Fibroblast of skin of back (primary cell): ENCODE results near the gene AGAP1. TPM values are rescaled to one million over a fixed set of nuclear protein-coding genes. Genes with fewer than 3 reads are reported as not detected.

Source experiments
- DNase-seq: peaks from one replicate; pipeline ENCODE4 v3.0.0-alpha.2; 2013
- polyA plus RNA-seq, 2 experiments: library from polyadenylated mRNA; unstranded; fragments of 120-200 nt; gene quantifications; one replicate each; pipeline ENCODE4 v1.2.1, GENCODE V29; 2013; ENCODE audit not compliant: insufficient read length in 2 of 2

AGAP1 gene
- 20.5 TPM for polyA plus RNA-seq (2013, experiment 1 of 2; ENCODE audit: insufficient read length)
- polyA plus RNA-seq (2013, experiment 2 of 2; ENCODE audit: insufficient read length): 18.7 TPM

DNA sequence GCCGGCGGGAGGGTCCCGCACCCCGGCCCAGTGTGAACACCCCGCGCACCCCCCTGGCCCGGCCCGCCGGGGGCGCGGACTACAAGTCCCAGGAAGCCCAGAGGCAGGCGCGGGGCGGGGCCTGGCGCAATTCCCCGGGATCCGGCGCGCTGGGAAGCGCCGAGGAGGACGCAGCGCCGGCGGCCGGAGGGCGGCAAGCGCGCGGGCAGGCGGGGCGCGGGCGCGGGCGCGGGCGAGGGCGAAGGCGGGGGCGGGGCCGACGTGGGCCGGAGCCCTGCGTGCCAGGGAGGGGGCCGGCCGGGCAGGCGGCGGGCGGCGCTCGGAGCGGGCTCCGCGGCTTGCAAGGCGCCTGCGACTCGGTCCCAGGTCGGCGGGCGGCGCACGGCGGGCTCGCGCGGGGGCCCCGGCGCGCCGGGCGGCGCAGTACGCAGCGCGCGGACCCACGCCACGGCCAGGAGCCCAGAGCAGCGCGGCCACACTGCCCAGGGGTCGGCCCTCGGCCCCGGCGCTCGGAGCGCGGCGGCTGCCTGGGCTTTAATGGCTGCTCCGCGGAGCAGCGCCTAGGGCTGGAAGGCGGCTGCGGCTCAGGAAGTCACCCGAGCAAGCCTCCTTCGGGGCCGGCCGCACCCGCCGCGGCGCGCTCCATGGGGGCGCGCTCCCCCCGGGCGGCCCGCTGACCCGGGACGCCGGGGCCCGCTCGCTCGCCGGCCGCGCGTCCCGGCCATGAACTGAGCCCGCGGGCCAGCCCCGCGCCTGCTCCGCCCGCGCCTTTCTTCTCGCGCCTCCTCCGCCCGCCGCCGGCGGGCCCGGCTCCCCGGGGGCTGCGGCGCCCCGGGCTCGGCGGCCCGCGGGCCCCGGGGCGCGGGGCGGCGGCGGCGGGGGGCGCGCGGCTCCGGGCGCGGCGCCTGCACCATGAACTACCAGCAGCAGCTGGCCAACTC lies at the start of gene AGAP1:
Gene AGAP1 (plus strand): TSS at position 269 of the 941 bp plus-strand sequence.
- peak; percentile 90 for DNase-seq

DNA sequence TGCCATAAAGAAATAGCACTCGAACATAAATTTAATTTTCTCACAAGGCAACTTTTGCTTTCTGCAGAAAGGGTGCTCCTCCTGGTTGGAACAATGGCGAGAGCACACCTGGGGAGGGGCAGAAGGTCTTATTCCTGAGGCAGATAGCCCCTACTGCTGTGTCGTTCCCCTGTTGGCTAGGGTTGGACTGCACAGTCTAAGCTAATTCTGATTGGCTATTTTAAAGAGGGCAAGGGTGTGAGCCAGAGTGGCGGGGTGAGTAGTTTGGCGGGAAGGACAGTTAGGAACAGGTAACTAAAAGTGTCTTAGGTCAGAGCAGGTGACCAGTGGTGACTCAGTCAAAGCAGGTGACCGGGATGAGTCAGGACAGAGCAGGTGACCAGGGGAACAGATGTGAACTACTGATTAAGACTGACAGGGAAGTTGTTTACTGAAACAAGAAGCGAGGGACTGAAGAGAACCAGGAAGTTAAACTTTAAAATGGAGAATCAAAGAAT lies 49.7 kb upstream of the AGAP1 start:
- DNase-seq: no peak

DNA sequence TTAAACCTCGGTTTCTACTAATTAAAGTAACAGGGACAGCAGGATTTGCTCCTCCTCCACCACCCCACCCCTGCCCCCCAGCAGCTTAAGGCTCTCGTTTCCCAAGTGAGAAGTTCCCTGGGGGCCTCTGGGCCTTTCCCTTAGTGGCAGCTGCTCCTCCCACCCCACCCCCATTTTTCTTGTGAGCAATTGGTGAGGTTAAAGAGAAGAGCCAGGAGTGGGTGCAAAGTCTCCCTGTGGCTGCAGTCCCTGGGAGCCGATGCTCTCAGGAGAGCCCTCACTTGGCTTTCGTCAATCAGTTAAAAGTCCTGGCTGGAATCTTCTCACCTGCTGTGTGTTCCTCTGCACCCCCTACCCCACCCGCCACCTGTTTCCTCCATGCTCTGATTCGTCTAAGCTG lies 48.7 kb upstream of the AGAP1 start:
- no peak for DNase-seq

DNA sequence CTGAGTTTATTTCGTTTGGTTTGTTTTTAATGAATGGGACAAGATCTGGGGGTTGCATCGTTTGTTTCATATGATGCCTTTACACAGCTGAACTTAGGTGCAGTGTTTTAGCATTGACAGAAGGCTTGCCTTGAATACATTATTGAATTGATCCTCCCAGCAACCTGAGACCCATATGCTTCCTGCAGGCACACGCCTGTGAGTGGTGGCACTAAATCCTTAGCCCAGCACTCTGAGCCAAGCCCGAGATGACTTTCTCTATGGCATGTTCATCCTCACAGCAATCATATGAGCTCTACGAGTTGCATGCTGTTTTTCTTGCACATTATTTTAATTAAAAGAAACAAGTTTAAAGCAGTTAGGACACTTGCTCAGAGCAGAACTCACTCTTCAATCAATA lies 47.8 kb upstream of the AGAP1 start:
- no peak for DNase-seq

DNA sequence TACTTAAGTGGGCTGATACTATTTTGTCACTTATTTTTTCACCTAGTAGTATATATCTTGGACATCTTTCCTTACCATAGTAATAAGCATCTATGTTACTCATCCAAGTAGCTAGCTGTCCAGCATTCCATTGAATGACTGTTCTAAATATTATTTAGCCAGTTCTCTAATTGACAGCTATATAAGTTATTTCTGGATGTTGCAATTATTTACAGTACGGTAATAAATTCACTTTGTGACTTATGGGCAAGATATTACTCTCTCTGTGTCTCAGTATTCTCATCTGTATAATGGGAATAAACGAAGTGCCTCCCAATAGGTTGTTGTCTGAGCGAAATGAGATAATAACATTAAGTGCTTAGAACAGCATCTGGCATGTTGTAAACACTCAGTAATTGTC lies 46.6 kb upstream of the AGAP1 start:
- DNase-seq: peak; percentile 63

DNA sequence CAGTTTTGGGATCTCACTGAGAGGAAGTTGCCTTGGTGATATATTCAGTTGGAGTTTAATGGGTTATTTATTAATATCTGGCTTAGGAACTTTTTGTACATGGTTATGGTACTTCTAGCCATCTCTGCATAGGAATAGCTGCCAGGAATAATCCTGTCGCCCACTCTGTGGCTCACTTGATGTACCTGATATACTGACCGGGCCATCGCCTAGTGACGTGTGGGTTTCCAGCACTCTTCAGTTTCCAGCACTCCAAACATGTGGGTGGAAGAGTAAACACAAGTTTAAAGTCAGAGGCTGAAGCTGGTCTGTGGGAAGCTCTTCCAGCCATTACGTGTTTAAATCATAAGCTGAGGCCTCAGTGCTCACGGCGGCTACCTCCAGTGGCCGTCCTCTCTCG lies 44.3 kb upstream of the AGAP1 start:
- no peak for DNase-seq

DNA sequence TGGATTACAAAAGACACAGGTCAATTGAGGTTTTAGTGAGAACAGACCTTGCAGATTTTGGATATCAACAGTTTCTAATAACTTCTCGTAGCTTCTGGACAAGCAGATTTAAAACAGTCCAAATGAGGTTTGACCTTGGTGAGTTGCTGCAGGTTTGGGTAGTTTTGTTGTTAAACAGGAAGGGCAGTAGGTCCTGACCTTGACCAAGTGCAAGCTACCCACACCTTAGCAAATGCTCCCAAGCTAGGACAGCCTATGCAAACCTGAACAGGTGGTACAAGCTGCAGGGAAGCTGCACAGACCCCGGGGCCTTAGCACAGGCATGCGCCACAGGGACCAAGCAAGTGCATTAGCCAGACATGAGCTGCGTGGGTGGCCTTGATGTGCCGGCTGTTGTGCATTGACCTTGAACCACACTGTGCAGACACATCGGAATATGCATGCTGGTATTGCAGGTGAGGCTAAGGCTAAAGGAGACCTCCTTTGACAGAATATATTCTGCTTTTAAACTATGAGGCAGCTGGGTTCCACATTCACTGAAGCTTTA lies 40.2 kb upstream of the AGAP1 start:
- no peak for DNase-seq

DNA sequence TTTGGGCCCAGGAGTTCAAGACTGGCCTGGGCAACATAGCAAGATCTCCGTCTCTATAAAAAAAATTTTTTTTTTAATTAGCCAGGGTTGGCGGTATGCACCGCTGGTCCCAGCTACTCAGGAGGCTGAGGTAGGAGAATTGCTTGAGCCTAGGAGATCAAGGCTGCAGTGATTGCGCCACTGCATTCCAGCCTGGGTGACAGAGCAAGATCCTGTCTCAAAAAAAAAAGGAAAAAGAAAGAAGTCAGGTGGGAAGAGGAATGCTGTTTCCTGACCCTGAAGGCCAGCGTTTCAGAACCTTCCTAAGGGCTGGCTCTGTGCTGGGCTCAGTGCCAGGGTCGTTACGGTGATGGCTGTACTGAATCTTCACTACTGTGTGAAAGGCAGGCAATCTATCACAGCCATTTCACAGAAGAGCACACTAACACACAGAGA lies 35.0 kb upstream of the AGAP1 start:
- no peak for DNase-seq

DNA sequence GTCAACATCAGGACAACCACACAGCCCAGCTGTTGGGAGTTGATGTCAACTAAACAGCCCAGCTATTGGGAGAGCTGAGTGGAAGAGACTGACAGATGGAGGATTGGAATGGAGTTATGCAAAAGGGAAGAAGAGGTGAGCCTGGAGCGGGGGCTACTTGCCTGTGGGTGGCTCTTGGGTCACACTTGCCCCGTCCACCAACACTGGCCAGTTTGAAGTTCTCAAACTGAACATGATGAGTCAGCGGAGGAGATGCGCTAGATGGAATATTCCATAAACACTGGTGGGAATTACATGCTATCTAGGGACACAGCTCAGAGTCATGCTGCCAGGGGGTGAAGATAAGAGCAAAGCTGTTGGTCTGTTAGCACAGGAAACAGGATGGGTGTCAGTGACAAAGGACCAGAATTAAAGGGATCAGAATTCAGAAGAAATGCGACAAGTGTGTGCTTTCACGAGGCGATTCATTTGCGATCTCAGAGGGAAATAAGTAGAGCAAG lies 33.2 kb upstream of the AGAP1 start:
- DNase-seq: no peak

DNA sequence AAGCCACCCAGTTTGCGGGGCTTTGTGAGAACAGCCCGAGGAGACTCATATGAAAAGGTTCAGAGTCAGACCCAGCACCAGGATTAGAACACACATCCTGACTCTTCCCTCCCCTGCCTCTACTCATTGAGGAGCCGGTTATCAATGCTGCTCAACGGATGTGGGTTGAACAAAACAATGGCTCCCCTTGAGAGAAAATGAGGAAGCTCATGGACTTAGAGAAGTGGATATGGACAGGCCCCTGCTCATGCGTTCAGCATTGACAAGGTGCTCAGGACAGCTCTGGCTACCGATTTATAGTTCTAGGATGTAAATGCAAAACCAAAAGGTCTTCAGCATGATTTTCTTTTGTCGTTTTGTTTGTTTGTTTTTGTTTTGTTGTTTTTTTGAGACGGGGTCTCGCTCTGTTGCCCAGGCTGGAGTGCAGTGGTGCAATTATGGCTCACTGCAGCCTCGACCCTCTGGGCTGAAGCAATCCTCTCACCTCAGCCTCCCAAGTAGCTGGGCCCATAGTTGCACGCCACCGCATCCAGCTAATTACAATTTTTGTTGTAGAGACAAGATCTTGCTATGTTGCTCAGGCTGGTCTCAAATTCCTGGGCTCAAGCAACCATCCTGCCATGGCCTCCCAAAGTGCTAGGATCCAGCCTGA lies 32.0 kb upstream of the AGAP1 start:
- DNase-seq: no peak

DNA sequence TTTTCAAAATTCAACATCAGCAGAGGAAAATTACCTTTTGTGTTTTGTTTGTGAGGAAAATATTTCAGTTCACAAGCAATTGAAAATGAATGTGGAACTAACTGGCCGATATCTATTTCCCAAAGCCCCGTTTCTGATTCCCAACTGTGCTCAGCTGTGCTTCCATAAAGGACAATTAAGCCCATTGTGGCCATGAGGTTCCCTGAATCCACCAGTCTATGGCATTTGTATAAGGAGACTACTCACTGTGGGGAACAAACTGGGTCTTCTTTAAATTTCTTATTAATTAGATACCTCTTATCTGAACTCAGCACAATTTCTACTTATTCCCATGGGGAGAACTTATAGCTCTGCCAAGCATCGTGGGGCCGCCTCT lies 31.4 kb upstream of the AGAP1 start:
- no peak for DNase-seq

DNA sequence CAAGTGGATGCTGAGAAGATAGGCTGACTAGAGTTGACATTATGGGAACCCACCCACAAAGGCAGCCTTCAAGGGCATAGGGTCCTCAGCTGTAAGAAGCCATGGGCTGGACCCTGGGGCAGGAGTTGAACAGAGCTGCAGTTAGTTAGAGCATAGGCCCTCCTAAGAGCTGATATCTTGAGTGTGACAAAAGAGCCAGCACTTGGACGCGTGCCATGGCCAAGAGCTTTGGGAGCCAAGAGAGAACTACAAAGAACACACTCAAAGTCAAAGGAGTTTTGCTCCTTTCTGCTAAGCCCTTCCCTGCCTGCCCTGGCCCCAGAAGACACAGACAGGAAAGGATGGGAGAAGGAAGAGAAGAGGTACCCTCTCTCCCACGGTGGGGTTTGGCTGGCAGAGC lies 29.9 kb upstream of the AGAP1 start:
- DNase-seq: no peak

DNA sequence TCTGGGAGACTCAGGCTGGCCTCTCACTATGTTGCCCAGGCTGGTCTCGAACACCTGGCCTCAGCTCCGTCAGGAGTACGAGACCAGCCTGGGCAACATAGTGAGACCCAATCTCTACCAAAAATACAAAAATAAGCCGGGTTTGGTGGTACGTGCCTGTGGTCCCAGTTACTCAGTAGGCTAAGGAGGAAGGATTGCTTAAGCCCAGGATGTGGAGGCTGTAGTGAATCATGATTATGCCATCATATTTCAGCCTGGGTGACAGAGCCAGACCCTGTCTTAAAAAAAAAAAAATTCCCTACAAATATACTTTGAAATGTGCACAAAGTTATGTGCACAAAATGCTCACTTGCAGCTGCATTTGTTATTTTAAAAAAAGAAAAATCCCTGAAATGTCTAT lies 26.3 kb upstream of the AGAP1 start:
- DNase-seq: peak; percentile 38

DNA sequence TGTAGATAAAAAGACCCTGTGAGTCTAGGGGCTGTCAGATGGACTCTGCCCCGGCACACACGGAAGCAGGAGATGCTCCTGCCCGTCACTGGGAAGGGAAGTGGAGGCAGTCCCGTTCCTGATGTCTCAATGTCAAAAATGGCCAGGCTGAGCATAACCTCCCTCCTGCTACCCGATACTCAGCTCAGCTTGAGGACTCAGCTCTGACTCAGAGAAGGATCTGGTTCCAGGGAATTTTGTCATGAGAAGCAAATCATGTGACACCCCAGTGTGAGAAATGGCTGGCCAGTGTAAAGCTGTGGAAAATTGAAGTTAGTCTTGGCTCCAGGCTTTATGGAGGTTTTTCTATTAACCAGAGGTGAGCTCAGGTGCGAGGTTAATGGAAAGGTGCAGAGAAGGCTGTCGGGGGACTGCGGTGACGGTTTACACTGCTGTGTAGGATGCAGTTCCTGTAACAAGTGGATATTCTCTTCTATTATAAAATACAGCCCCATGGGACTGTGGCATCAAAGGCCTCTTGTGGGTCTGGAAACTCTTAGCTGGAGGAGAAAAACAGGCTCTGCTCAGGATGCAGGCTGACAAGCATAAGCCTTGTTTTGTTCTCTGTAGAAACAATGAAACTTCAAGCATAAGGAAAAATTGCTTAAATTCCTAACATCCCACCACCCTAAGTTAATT lies 24.7 kb upstream of the AGAP1 start:
- DNase-seq: peak; percentile 91

DNA sequence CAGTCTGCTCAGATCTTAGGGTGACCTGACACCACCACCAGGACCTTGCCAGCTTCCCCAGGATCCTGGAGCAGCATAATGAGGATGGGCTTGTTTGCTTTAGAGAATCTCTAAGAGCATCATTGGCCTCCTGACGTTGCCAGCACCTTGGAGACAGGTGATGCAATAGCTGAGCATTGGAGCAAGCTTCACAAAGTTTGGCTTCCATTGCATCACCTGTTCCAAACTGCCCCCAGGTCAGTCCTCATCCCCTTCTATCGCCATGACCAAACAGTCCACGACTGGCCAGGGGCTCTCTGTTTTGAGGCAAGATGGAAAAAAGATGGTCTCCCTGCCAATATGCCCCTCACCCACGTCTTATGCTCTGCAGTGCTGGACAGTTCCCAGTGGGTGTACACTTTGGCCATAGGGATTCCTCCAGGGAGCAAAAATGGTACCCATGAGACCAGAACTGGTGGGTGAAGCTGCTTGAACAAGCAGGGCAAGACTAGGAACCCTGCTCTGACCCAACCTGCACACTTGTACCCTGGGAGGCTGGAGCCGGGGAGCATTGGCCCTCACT lies 22.6 kb upstream of the AGAP1 start:
- DNase-seq: no peak

DNA sequence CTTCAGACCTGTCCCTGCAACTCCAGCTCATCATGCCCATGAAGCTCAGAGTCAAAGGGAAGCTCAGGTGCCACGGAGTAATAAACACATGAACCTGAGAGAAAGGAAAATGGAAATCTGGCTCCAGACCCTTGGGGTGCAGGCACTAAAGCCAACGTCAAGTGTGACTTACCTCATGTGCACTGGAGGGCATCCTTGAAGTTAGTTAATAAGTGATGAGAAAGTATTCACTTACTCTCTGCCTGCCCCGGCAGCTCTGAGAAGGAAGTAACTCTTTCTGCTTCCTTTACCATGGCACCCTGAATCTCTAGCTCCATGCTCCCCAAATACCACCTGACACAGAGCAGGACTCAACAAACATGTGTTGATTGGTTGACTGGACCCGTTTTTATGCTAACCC lies 21.4 kb upstream of the AGAP1 start:
- DNase-seq: no peak

DNA sequence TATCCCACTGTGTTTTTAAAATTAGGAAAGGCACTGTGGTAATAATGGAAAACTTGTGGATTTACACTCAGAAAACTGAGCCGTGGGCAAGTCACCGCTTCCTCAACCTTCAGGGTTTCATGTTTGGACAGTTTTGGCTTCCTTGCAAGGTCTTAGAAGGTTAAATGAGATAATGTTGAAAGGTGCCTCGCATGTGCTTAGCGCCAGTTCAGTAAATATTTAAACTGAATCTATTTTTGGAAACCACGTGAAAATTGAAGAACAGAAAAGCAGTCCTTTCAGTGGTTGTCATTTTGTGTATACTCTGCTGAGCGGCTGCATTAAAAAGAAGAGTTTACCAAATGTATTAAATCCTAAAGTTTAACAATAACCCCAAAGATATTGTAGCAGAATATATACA lies 15.2 kb upstream of the AGAP1 start:
- DNase-seq: no peak

DNA sequence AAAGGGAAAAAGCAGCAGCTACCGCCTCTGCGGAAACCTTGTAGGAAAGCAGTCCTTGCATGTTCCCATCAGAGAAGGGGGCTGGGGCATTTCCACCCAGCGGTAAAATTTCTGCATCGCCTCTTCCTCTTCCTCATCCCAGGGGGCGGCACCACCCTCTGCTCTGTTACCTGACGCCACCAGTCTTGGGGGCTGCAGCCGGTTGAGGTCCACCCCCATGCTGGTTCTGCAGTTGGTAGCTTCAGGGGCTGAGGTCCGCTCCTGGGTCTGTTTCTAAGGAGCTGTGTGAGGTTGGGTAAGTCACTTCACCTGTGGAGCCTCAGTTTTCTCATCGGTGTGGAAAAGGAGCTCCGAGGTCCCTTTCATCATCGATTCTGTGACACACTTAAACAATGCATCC lies 14.2 kb upstream of the AGAP1 start:
- no peak for DNase-seq

DNA sequence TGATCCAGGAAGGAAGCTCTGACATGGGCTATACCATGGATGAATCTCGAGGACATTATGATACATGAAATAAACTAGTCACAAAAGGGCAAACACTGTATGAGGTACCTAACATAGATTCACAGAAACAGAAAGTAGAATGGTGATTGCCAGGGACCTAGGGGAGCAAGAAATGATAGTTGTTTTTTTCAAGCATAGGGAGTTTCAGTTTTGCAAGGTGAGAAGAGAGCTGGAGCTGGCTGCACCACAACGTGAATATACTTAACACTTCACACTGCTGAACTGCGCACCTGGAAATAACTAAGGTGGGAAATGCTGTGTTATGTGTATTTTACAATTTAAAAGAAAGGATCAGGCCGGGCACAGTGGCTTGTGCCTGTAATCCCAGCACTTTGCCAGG lies 13.2 kb upstream of the AGAP1 start:
- no peak for DNase-seq

DNA sequence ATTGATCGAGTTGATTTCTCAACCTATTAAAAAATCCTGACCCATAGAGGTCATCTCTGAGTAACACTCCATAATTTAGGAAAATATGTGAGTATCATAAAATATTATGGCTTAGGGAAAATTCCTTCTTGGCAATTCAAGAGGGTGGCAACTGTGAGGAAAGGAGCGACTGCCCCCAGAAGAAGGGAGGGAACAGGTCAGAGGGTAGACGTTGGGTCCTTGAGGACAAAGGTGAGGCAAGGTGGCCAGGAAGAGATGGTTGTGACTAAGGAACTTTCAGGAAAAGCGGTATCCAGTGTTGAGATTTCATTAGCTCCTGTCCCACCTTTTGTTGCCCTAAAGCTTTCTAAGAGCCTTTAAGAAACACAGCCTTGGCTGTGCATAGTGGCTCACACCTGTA lies 10.5 kb upstream of the AGAP1 start:
- no peak for DNase-seq

DNA sequence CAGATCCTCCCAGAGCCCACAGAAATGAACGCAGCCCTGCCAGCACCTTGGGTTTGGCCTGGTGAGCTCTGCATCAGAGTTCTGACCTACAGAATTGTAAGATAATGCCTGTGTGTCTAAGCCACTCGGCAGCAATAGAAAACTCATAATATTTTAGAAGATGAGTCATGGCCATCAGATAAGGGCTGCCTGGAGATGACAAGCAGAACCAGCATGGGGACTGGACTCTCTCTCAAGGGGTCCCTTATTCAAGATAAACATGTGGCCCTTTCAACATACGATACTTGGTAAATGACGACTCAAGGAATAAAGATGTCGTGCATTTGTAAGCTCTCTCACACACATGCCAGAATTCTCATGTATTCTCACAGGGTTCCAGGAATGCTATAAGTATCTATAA lies 8.5 kb upstream of the AGAP1 start:
- DNase-seq: no peak

DNA sequence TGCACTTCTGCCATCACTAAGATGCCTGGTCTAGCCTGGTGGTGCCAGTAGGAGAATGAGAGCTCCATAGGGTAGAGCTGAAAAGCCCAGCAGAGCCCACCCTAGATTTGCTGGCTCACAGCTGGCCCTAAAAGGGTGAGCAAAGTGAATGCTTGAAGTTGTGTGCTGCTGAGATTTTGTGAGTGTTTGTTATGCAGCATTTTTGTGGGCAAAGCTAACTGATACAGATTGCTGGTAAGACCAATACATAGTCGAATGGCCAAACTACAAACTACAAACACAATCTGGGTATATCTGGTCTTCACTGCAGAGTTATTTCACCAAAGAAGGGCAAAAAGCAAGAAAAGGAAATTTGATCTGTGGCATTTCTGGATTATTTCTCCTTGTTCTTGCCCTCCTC lies 7.1 kb upstream of the AGAP1 start:
- DNase-seq: no peak
